Stimulated activated CD4-positive, alpha-beta T cell treated with anti-CD3 and anti-CD28 coated beads, Interleukin-2, amount 100 ng/mL, for 24 hours (primary cell): ENCODE measurements around the gene RAB11A.

Experiments used
- DNase-seq, 2 donors: peaks; one replicate each; pipeline ENCODE4 v3.0.0-alpha.2; 2020

RAB11A gene

GRCh38 chr15:65917936-65918335 is 48.6 kb downstream of the RAB11A start:
- DNase-seq: no peak

GRCh38 chr15:65918357-65918920 is 49.1 kb downstream of the RAB11A start:
- DNase-seq: no peak

- no peak for DNase-seq
Measured at GRCh38 chr15:65918945-65919344, 49.7 kb downstream of the RAB11A start.

GRCh38 chr15:65919353-65919752 is 50.1 kb downstream of the RAB11A start:
- DNase-seq: no peak

- no peak for DNase-seq
Measured at GRCh38 chr15:65920121-65920520, 50.8 kb downstream of the RAB11A start.

GRCh38 chr15:65920825-65921309 is 51.6 kb downstream of the RAB11A start:
- DNase-seq: no peak

- no peak for DNase-seq
Measured at GRCh38 chr15:65921780-65922179, 52.5 kb downstream of the RAB11A start.

- no peak for DNase-seq
Measured at GRCh38 chr15:65922621-65923020, 53.3 kb downstream of the RAB11A start.

- no peak for DNase-seq
Measured at GRCh38 chr15:65923264-65923663, 54.0 kb downstream of the RAB11A start.

- no peak for DNase-seq
Measured at GRCh38 chr15:65924004-65924403, 54.7 kb downstream of the RAB11A start.

GRCh38 chr15:65925338-65925737 is 56.0 kb downstream of the RAB11A start:
- no peak for DNase-seq

GRCh38 chr15:65926459-65926858 is 57.2 kb downstream of the RAB11A start:
- DNase-seq: no peak

GRCh38 chr15:65926899-65927298 is 57.6 kb downstream of the RAB11A start:
- no peak for DNase-seq

- no peak for DNase-seq
Measured at GRCh38 chr15:65927545-65927944, 58.3 kb downstream of the RAB11A start.

GRCh38 chr15:65929573-65929972 is 60.3 kb downstream of the RAB11A start:
- DNase-seq: no peak

- no peak for DNase-seq
Measured at GRCh38 chr15:65930134-65930533, 60.8 kb downstream of the RAB11A start.

GRCh38 chr15:65931221-65931620 is 61.9 kb downstream of the RAB11A start:
- no peak for DNase-seq

GRCh38 chr15:65935391-65935790 is 66.1 kb downstream of the RAB11A start:
- DNase-seq: no peak

GRCh38 chr15:65936282-65936681 is 67.0 kb downstream of the RAB11A start:
- DNase-seq: no peak

- no peak for DNase-seq
Measured at GRCh38 chr15:65937054-65937453, 67.8 kb downstream of the RAB11A start.

- no peak for DNase-seq
Measured at GRCh38 chr15:65937476-65937875, 68.2 kb downstream of the RAB11A start.

GRCh38 chr15:65938604-65939003 is 69.3 kb downstream of the RAB11A start:
- no peak for DNase-seq

GRCh38 chr15:65939901-65940617 is 70.8 kb downstream of the RAB11A start:
- no peak for DNase-seq

- no peak for DNase-seq
Measured at GRCh38 chr15:65940618-65940909, 71.3 kb downstream of the RAB11A start.
